SK-N-SH treated with all-trans-retinoic acid at 6 μM for 48 hours (cell line): Measurements from ENCODE around the gene KLRC4.

ENCODE experiments used
- ATAC-seq: fragments of 200-7000 bp; cut with Tn5 transposase; 3 replicates; pipeline ENCODE4 v1.9.1; 2020; ENCODE audit warnings: mild to moderate bottlenecking, moderate library complexity
- ARNTL ChIP-seq: fragments of 450-650 bp; formaldehyde crosslinking; IDR thresholded peaks from 2 replicates; pipeline ENCODE4 v1.5.0; 2020; ENCODE audit warnings: low read depth, mild to moderate bottlenecking, moderate library complexity, borderline replicate concordance
- BACH2 ChIP-seq: fragments of 250-450 bp; sonication (Bioruptor Pico); IDR thresholded peaks from 2 replicates; pipeline ENCODE4 v1.9.0; 2021; ENCODE audit warnings: mild to moderate bottlenecking, borderline replicate concordance
- CSDC2 ChIP-seq: fragments of 250-450 bp; sonication (Bioruptor Pico); IDR thresholded peaks from 2 replicates; pipeline ENCODE4 v1.5.0; 2020; ENCODE audit warnings: mild to moderate bottlenecking, moderate library complexity
- ESRRG ChIP-seq: fragments of 250-450 bp; sonication (Bioruptor Pico); IDR thresholded peaks from 2 replicates; pipeline ENCODE4 v1.6.1; 2021; ENCODE audit warnings: mild to moderate bottlenecking
- GLIS3 ChIP-seq: fragments of 250-450 bp; sonication (Bioruptor Pico); IDR thresholded peaks from 2 replicates; pipeline ENCODE4 v1.5.0; 2020; ENCODE audit warnings: mild to moderate bottlenecking, moderate library complexity
- OSR1 ChIP-seq: fragments of 250-450 bp; sonication (Bioruptor Pico); IDR thresholded peaks from 2 replicates; pipeline ENCODE4 v1.8.0; 2022; ENCODE audit warnings: moderate library complexity, mild to moderate bottlenecking, inconsistent platforms
- PPARA ChIP-seq: fragments of 250-450 bp; sonication (Bioruptor Pico); IDR thresholded peaks from 2 replicates; pipeline ENCODE4 v1.5.0; 2020; ENCODE audit warnings: mild to moderate bottlenecking, borderline replicate concordance
- RARB ChIP-seq: fragments of 250-450 bp; sonication (Bioruptor Pico); IDR thresholded peaks from 2 replicates; pipeline ENCODE4 v1.8.0; 2021; ENCODE audit warnings: mild to moderate bottlenecking, moderate library complexity
- SNAI2 ChIP-seq: fragments of 250-450 bp; sonication (Bioruptor Pico); IDR thresholded peaks from 2 replicates; pipeline ENCODE4 v1.5.0; 2020; ENCODE audit warnings: mild to moderate bottlenecking, moderate library complexity
- TCF4 ChIP-seq: fragments of 250-450 bp; sonication (Bioruptor Pico); IDR thresholded peaks from 2 replicates; pipeline ENCODE4 v1.8.0; 2021; ENCODE audit warnings: mild to moderate bottlenecking, moderate library complexity, borderline replicate concordance
- TOX ChIP-seq: fragments of 250-450 bp; sonication (Bioruptor Pico); IDR thresholded peaks from 2 replicates; pipeline ENCODE4 v1.8.0; 2021; ENCODE audit warnings: mild to moderate bottlenecking, moderate library complexity, borderline replicate concordance
- ZC3H10 ChIP-seq: fragments of 250-450 bp; sonication (Bioruptor Pico); IDR thresholded peaks from 2 replicates; pipeline ENCODE4 v1.5.1; 2021; ENCODE audit warnings: mild to moderate bottlenecking, moderate library complexity
- ZFP3 ChIP-seq: fragments of 250-450 bp; sonication (Bioruptor Pico); IDR thresholded peaks from 2 replicates; pipeline ENCODE4 v1.5.0; 2020; ENCODE audit warnings: mild to moderate bottlenecking, moderate library complexity
- ZFP30 ChIP-seq: fragments of 450-650 bp; formaldehyde crosslinking; IDR thresholded peaks from 2 replicates; pipeline ENCODE4 v1.5.0; 2022; ENCODE audit warnings: mild to moderate bottlenecking, moderate library complexity
- ZNF565 ChIP-seq: fragments of 450-650 bp; formaldehyde crosslinking; conservative IDR thresholded peaks from 2 replicates; pipeline ENCODE4 v1.5.0; 2020; ENCODE audit warnings: low read depth, mild to moderate bottlenecking, moderate library complexity
- ZNF70 ChIP-seq: fragments of 450-650 bp; formaldehyde crosslinking; IDR thresholded peaks from 2 replicates; pipeline ENCODE4 v1.5.0; 2020; ENCODE audit warnings: mild to moderate bottlenecking, moderate library complexity
- ZNF8 ChIP-seq: fragments of 450-650 bp; formaldehyde crosslinking; IDR thresholded peaks from 2 replicates; pipeline ENCODE4 v1.5.0; 2020; ENCODE audit warnings: mild to moderate bottlenecking, moderate library complexity
- TF ChIP-seq, protein P1 (sequence below): fragments of 250-450 bp; sonication (Bioruptor Pico); IDR thresholded peaks from 2 replicates; pipeline ENCODE4 v1.5.0; 2020; ENCODE audit warnings: mild to moderate bottlenecking, moderate library complexity
- TF ChIP-seq, protein P2 (sequence below): fragments of 250-450 bp; sonication (Bioruptor Pico); IDR thresholded peaks from 2 replicates; pipeline ENCODE4 v1.8.0; 2020; ENCODE audit warnings: mild to moderate bottlenecking, moderate library complexity, borderline replicate concordance
- TF ChIP-seq, protein P3 (sequence below): fragments of 250-450 bp; sonication (Bioruptor Pico); IDR thresholded peaks from 2 replicates; pipeline ENCODE4 v1.5.1; 2020; ENCODE audit warnings: low read depth, mild to moderate bottlenecking, moderate library complexity
- TF ChIP-seq, protein P4 (sequence below): fragments of 250-450 bp; sonication (Bioruptor Pico); IDR thresholded peaks from 2 replicates; pipeline ENCODE4 v1.8.0; 2021; ENCODE audit warnings: low read depth, mild to moderate bottlenecking, moderate library complexity, borderline replicate concordance
- TF ChIP-seq, protein P5 (sequence below): fragments of 250-450 bp; sonication (Bioruptor Pico); IDR thresholded peaks from 2 replicates; pipeline ENCODE4 v1.5.1; 2021; ENCODE audit warnings: mild to moderate bottlenecking, moderate library complexity

KLRC4 gene, protein sequence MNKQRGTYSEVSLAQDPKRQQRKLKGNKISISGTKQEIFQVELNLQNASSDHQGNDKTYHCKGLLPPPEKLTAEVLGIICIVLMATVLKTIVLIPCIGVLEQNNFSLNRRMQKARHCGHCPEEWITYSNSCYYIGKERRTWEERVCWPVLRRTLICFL

DNA sequence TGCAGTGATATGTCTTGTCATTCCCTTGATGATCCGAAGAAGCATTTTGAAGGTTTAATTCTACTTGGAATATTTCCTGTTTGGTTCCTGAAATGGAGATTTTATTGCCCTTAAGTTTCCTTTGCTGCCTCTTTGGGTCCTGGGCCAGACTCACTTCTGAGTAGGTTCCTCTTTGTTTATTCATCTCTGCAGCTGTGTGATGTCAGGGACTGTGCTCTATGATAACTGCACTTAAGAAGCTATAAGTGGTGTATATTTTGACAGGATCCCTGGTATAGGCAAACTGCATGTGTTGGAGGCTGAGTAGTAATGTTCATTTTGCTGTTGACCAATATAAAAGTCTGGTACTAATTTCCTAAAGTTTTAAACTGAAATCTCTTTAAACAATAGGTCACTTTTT is at the start of gene KLRC4:
Gene KLRC4, minus strand, starts transcription at position 366 of the 400 bp plus-strand sequence. Its CDS starts 182 bp downstream, at position 184.
- ATAC-seq = no peak

DNA sequence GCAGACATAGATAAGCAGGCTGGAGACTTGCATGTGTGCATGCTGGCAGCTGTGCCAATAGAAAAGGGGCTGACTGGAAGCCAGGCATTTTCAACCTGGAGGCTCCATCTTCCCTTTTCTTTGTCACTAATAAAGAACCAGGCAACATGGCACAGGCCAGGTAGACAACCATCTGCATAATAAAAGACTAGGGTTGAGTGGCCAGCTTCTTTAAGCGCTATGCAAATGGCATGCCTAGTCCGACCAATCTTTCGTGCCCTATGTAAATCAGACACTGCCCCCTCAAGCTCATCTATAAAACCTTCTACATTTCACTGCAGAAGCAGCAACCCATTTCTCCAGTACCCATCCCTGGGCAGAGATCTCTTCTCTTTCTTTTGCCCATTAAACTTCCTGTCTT is 48.2 kb upstream of the KLRC4 start:
- TF ChIP-seq PPARA (CRISPR knock-in tag) = no peak
- no peak for TF ChIP-seq RARB (CRISPR knock-in tag)
- TF ChIP-seq, protein P1, sequence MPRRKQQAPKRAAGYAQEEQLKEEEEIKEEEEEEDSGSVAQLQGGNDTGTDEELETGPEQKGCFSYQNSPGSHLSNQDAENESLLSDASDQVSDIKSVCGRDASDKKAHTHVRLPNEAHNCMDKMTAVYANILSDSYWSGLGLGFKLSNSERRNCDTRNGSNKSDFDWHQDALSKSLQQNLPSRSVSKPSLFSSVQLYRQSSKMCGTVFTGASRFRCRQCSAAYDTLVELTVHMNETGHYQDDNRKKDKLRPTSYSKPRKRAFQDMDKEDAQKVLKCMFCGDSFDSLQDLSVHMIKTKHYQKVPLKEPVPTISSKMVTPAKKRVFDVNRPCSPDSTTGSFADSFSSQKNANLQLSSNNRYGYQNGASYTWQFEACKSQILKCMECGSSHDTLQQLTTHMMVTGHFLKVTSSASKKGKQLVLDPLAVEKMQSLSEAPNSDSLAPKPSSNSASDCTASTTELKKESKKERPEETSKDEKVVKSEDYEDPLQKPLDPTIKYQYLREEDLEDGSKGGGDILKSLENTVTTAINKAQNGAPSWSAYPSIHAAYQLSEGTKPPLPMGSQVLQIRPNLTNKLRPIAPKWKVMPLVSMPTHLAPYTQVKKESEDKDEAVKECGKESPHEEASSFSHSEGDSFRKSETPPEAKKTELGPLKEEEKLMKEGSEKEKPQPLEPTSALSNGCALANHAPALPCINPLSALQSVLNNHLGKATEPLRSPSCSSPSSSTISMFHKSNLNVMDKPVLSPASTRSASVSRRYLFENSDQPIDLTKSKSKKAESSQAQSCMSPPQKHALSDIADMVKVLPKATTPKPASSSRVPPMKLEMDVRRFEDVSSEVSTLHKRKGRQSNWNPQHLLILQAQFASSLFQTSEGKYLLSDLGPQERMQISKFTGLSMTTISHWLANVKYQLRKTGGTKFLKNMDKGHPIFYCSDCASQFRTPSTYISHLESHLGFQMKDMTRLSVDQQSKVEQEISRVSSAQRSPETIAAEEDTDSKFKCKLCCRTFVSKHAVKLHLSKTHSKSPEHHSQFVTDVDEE (CRISPR knock-in tag) = no peak
- TF ChIP-seq TCF4 (CRISPR knock-in tag) = no peak
- no peak for TF ChIP-seq ESRRG (CRISPR knock-in tag)
- no peak for TF ChIP-seq BACH2 (CRISPR knock-in tag)
- TF ChIP-seq, protein P2, sequence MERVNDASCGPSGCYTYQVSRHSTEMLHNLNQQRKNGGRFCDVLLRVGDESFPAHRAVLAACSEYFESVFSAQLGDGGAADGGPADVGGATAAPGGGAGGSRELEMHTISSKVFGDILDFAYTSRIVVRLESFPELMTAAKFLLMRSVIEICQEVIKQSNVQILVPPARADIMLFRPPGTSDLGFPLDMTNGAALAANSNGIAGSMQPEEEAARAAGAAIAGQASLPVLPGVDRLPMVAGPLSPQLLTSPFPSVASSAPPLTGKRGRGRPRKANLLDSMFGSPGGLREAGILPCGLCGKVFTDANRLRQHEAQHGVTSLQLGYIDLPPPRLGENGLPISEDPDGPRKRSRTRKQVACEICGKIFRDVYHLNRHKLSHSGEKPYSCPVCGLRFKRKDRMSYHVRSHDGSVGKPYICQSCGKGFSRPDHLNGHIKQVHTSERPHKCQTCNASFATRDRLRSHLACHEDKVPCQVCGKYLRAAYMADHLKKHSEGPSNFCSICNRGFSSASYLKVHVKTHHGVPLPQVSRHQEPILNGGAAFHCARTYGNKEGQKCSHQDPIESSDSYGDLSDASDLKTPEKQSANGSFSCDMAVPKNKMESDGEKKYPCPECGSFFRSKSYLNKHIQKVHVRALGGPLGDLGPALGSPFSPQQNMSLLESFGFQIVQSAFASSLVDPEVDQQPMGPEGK = no peak
- TF ChIP-seq CSDC2 (CRISPR knock-in tag) = no peak
- TF ChIP-seq SNAI2 = no peak
- TF ChIP-seq ZFP30 (CRISPR knock-in tag) = no peak
- TF ChIP-seq ZC3H10 (CRISPR knock-in tag) = no peak
- TF ChIP-seq ZFP3 = no peak
- TF ChIP-seq OSR1 (CRISPR knock-in tag) = no peak
- TF ChIP-seq ARNTL = no peak
- TF ChIP-seq GLIS3 = no peak
- TF ChIP-seq, protein P3, sequence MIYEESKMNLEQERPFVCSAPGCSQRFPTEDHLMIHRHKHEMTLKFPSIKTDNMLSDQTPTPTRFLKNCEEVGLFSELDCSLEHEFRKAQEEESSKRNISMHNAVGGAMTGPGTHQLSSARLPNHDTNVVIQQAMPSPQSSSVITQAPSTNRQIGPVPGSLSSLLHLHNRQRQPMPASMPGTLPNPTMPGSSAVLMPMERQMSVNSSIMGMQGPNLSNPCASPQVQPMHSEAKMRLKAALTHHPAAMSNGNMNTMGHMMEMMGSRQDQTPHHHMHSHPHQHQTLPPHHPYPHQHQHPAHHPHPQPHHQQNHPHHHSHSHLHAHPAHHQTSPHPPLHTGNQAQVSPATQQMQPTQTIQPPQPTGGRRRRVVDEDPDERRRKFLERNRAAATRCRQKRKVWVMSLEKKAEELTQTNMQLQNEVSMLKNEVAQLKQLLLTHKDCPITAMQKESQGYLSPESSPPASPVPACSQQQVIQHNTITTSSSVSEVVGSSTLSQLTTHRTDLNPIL = no peak
- no peak for TF ChIP-seq TOX (CRISPR knock-in tag)
- no peak for TF ChIP-seq ZNF8
- no peak for TF ChIP-seq ZNF70 (CRISPR knock-in tag)
- no peak for ATAC-seq

More for the DNA sequence above, at the start of gene KLRC4:
- TF ChIP-seq, protein P4, sequence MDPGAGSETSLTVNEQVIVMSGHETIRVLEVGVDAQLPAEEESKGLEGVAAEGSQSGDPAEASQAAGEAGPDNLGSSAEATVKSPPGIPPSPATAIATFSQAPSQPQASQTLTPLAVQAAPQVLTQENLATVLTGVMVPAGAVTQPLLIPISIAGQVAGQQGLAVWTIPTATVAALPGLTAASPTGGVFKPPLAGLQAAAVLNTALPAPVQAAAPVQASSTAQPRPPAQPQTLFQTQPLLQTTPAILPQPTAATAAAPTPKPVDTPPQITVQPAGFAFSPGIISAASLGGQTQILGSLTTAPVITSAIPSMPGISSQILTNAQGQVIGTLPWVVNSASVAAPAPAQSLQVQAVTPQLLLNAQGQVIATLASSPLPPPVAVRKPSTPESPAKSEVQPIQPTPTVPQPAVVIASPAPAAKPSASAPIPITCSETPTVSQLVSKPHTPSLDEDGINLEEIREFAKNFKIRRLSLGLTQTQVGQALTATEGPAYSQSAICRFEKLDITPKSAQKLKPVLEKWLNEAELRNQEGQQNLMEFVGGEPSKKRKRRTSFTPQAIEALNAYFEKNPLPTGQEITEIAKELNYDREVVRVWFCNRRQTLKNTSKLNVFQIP (CRISPR knock-in tag) = no peak
- TF ChIP-seq ESRRG (CRISPR knock-in tag) = no peak
- TF ChIP-seq ARNTL = no peak

DNA sequence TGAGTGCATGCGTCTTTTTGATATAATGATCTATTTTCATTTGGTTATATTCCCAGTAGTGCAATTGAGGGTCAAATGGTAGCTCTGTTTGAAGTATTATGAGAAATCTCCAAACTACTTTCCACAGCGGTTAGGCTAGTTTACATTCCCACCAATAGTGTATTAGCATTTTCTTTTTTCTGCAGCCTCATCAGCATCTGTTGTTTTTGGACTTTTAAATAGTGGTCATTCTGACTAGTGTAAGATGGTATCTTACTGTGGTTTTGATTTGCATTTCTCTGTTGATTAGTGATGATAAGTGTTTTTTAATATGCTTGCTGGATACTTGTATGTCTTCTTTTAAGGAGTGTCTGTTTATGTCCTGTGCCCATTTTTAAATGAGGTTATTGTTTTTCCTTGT is 47.3 kb upstream of the KLRC4 start:
- no peak for TF ChIP-seq RARB (CRISPR knock-in tag)
- TF ChIP-seq, protein P5, sequence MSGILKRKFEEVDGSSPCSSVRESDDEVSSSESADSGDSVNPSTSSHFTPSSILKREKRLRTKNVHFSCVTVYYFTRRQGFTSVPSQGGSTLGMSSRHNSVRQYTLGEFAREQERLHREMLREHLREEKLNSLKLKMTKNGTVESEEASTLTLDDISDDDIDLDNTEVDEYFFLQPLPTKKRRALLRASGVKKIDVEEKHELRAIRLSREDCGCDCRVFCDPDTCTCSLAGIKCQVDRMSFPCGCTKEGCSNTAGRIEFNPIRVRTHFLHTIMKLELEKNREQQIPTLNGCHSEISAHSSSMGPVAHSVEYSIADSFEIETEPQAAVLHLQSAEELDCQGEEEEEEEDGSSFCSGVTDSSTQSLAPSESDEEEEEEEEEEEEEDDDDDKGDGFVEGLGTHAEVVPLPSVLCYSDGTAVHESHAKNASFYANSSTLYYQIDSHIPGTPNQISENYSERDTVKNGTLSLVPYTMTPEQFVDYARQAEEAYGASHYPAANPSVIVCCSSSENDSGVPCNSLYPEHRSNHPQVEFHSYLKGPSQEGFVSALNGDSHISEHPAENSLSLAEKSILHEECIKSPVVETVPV (CRISPR knock-in tag) = no peak
- ATAC-seq = no peak

DNA sequence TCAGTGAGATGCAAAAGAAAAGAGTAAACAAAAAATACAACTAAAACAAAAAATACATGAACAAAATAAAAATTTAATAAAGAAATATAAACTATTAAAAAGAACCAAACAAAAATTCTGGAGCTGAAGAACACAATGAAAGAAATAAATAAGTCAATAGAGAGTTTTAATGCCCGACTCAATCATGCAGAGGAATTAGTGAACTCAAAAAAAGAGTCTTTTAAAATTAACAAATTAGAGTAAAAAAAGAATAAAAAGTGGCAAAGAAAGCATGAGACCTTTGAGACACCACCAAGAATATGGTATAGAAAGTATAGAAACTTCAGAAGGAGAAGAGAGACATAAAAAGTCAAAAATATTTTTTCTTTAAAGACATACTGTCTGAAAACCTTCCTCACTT is 46.2 kb upstream of the KLRC4 start:
- TF ChIP-seq TOX (CRISPR knock-in tag) (no peak), ZNF565 (CRISPR knock-in tag) (no peak), PPARA (CRISPR knock-in tag) (no peak), ARNTL (no peak), GLIS3 (no peak), ZFP3 (no peak), BACH2 (CRISPR knock-in tag) (no peak), OSR1 (CRISPR knock-in tag) (no peak), RARB (CRISPR knock-in tag) (no peak), ZNF70 (CRISPR knock-in tag) (no peak), ZFP30 (CRISPR knock-in tag) (no peak), ESRRG (CRISPR knock-in tag) (no peak)
- TF ChIP-seq, protein P5 (CRISPR knock-in tag) = no peak
- no peak for ATAC-seq
